ENCODE data around the gene FABP3.

The FABP3 gene

GRCh38 chr1:31371121-31371959 lies 1.5 kb downstream of the FABP3 start:
- DNase-seq (ENCODE audit: low read depth) = no peak

GRCh38 chr1:31370565-31370964 lies 2.3 kb downstream of the FABP3 start:
- DNase-seq (ENCODE audit: low read depth) = no peak

GRCh38 chr1:31370021-31370420 lies 2.9 kb downstream of the FABP3 start:
- no peak for DNase-seq (ENCODE audit: low read depth)

GRCh38 chr1:31368611-31369107 lies 4.2 kb downstream of the FABP3 start:
- DNase-seq (ENCODE audit: low read depth) = no peak

- DNase-seq (ENCODE audit: low read depth) = no peak
Measured at GRCh38 chr1:31366796-31367195, 6.1 kb downstream of the FABP3 start.

- no peak for DNase-seq (ENCODE audit: low read depth)
Measured at GRCh38 chr1:31364561-31365250, 8.2 kb downstream of the FABP3 start.

- DNase-seq (ENCODE audit: low read depth) = no peak
Measured at GRCh38 chr1:31362032-31362431, 10.8 kb downstream of the FABP3 start.

GRCh38 chr1:31361607-31362006 lies 11.3 kb downstream of the FABP3 start:
- DNase-seq (ENCODE audit: low read depth) = no peak

GRCh38 chr1:31356427-31356826 lies 16.4 kb downstream of the FABP3 start:
- no peak for DNase-seq (ENCODE audit: low read depth)

- no peak for DNase-seq (ENCODE audit: low read depth)
Measured at GRCh38 chr1:31354283-31354682, 18.6 kb downstream of the FABP3 start.

- DNase-seq (ENCODE audit: low read depth) = no peak
Measured at GRCh38 chr1:31348449-31348848, 24.4 kb downstream of the FABP3 start.

GRCh38 chr1:31346785-31347184 lies 26.1 kb downstream of the FABP3 start:
- no peak for DNase-seq (ENCODE audit: low read depth)

- no peak for DNase-seq (ENCODE audit: low read depth)
Measured at GRCh38 chr1:31345635-31346034, 27.2 kb downstream of the FABP3 start.

- no peak for DNase-seq (ENCODE audit: low read depth)
Measured at GRCh38 chr1:31344503-31344902, 28.4 kb downstream of the FABP3 start.

GRCh38 chr1:31336687-31337467 lies 36.0 kb downstream of the FABP3 start:
- no peak for DNase-seq (ENCODE audit: low read depth)

- peak; percentile 14 for DNase-seq (ENCODE audit: low read depth)
Measured at GRCh38 chr1:31335007-31335406, 37.9 kb downstream of the FABP3 start.

GRCh38 chr1:31327381-31327780 lies 45.5 kb downstream of the FABP3 start:
- DNase-seq (ENCODE audit: low read depth) = no peak

- no peak for DNase-seq (ENCODE audit: low read depth)
Measured at GRCh38 chr1:31326461-31326860, 46.4 kb downstream of the FABP3 start.

- no peak for DNase-seq (ENCODE audit: low read depth)
Measured at GRCh38 chr1:31324992-31325391, 47.9 kb downstream of the FABP3 start.

GRCh38 chr1:31324093-31324492 lies 48.8 kb downstream of the FABP3 start:
- DNase-seq (ENCODE audit: low read depth) = no peak

GRCh38 chr1:31318146-31318545 lies 54.7 kb downstream of the FABP3 start:
- DNase-seq (ENCODE audit: low read depth) = no peak

GRCh38 chr1:31315902-31316301 lies 57.0 kb downstream of the FABP3 start:
- DNase-seq (ENCODE audit: low read depth) = no peak
